Peyer's patch (tissue), 4 donors: ENCODE data around the gene ACIN1.

Source experiments
- POLR2A ChIP-seq, 2 donors: fragments of 450-650 bp; IDR thresholded peaks; one replicate each; pipeline ENCODE4 v1.5.1; 2017; ENCODE audit warnings: antibody characterized with exemption in 2 of 2, mild to moderate bottlenecking in 2 of 2, moderate library complexity in 2 of 2
- TF ChIP-seq, protein P1 (sequence below), 6 experiments: fragments of 450-650 bp in 4 of 6; fragments of 200-600 bp in 2 of 6; sonication (generic) in 1 of 6; IDR thresholded peaks; one replicate each; pipeline ENCODE4 v1.5.1; 2017 to 2019; ENCODE audit warnings: antibody characterized with exemption in 6 of 6, mild to moderate bottlenecking in 3 of 6, moderate library complexity in 1 of 6

DNA sequence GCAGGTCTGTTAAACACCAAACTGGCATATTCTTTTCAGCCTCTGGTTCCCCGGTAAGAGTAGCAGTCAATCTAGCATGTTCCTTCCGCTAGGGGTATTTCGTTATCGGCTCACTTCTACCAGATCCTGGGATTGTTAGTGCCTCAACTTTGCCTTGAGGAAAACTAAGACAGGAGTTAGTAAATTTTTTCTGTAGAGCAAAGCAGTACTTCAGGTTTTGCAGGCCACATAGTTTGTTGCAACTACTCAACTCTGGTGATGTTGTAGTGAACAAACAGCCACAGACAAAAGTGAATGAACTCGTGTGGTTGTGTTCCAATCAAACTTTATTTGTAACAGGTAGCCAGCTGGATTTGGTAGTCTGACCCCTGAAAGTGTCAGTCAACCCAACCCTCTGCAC, 31.3 kb downstream of the ACIN1 start:
- TF ChIP-seq, protein P1, sequence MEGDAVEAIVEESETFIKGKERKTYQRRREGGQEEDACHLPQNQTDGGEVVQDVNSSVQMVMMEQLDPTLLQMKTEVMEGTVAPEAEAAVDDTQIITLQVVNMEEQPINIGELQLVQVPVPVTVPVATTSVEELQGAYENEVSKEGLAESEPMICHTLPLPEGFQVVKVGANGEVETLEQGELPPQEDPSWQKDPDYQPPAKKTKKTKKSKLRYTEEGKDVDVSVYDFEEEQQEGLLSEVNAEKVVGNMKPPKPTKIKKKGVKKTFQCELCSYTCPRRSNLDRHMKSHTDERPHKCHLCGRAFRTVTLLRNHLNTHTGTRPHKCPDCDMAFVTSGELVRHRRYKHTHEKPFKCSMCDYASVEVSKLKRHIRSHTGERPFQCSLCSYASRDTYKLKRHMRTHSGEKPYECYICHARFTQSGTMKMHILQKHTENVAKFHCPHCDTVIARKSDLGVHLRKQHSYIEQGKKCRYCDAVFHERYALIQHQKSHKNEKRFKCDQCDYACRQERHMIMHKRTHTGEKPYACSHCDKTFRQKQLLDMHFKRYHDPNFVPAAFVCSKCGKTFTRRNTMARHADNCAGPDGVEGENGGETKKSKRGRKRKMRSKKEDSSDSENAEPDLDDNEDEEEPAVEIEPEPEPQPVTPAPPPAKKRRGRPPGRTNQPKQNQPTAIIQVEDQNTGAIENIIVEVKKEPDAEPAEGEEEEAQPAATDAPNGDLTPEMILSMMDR (IDR thresholded peaks at IDR 0.05): no peak
- TF ChIP-seq POLR2A (IDR thresholded peaks at IDR 0.05): no peak
